Suppressor macrophage (primary cell): ENCODE data around the gene SUGP1.
A peak's percentile ranks its signal among the peaks of the same experiment; 100 is the strongest.
"Not testable (repeated sequence)": the region's sequence is repeated elsewhere in the genome, so short reads cannot be mapped to it uniquely, and the experiment has no call there.

Experiments
- DNase-seq, 4 experiments: peaks; one replicate each; pipeline ENCODE4 v3.0.0-alpha.2; 2020 to 2022

The SUGP1 gene

DNA sequence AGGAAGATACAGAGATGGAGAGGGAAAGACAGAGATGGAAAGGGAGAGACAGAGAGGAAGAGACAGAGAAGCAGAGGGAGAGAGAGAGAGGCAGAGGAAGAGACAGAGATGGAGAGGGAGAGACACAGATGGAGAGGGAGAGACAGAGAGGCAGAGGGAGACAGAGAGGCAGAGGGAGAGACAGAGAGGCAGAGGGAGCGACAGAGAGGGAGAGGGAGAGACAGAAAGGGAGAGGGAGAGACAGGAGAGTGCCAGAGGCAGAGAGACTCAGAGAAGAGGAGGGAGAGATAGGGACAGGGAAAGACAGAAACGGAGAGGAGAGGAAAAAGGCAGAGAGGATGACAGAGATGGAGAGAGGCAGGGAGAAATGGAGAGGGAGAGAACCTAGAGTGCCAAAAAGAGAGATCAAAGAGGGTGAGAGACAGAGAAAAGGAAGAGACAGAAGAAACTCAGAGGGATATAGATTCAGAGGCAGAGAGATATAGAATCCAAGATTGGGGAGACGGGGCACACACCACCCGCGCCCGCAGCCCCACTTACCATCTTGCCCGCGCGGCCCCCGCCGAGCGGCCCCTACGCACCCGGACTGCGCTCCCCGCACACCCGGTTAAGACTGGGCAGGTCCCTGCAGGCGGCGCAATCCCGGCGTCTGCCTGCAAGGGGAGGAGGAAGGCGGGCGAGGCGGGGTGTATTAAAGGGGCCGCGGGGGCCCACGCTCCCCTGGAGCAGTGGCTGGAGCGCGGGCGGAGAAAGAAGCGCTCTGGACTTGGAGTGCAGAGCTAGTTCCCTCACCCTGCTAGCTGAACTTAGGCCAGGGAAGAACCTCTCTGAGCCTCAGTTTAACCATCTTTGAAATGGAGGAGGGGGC is 57.9 kb downstream of the SUGP1 start:
- DNase-seq = peak in 3 of 4 experiments; percentile 16 to 50 (median 27)

GRCh38 chr19:19261350-19262189 is 58.7 kb downstream of the SUGP1 start:
- peak; percentile 44 to 67 (median 62) for DNase-seq

GRCh38 chr19:19260417-19261214 is 59.7 kb downstream of the SUGP1 start:
- no peak for DNase-seq

DNA sequence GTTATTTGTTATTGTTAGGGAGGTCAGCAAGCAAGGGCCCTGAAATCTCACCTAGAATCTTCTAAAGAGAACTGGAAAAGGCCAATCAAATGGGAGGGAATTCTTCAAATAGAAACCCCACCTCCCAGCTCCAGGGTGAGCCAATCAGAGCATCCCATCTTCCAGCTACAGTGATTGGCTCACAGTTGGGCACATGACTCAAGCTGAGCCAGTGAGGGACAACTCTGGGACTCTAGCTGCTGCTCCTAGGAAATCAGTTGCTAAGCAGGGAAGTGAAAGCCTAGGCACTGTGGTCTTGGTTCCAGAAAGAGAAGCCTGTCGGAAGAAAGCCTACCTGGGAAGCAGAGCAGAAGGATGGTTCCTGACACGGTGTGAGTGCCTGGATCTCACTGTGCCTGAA is 60.6 kb downstream of the SUGP1 start:
- DNase-seq = peak; percentile 22 to 57 (median 52)

DNA sequence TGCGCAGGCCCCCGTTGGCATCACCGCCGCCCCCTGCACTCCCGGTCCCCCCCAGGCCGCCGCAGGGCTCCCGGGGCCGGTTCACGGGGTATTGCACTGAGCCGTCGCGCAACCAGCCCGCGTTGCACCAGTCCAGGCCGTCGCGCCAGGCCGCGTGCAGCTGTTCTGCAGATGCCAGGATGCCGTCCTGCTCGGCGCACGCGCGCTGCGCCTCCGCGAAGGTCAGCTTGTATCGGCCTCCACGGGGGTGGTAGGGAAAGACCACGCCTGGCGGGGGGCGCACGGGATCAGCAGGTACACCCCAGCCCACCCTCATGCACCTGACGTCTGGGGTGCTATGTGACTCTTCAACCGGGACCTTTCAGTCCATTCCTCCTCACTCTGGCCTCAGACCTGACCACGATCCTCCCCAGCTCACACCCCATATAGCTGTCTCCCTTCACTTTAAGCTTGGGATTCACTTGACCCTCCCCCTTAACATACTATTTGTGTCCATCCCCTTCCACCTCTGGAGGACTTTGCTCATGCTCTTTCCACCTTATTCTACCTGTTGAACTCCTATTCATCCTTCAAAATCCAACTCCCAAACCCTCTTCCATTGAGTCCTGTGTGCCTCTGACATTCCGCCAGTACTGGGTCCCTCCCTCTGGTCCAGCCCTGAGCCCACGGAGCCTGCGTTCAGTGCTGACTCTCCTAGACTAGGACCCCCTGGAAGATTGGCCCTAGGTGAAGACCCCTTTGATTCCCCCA is 61.5 kb downstream of the SUGP1 start:
- no peak for DNase-seq

- no peak for DNase-seq
Measured at GRCh38 chr19:19257836-19258588, 62.3 kb downstream of the SUGP1 start.

- DNase-seq = no peak
Measured at GRCh38 chr19:19257137-19257536, 63.2 kb downstream of the SUGP1 start.

DNA sequence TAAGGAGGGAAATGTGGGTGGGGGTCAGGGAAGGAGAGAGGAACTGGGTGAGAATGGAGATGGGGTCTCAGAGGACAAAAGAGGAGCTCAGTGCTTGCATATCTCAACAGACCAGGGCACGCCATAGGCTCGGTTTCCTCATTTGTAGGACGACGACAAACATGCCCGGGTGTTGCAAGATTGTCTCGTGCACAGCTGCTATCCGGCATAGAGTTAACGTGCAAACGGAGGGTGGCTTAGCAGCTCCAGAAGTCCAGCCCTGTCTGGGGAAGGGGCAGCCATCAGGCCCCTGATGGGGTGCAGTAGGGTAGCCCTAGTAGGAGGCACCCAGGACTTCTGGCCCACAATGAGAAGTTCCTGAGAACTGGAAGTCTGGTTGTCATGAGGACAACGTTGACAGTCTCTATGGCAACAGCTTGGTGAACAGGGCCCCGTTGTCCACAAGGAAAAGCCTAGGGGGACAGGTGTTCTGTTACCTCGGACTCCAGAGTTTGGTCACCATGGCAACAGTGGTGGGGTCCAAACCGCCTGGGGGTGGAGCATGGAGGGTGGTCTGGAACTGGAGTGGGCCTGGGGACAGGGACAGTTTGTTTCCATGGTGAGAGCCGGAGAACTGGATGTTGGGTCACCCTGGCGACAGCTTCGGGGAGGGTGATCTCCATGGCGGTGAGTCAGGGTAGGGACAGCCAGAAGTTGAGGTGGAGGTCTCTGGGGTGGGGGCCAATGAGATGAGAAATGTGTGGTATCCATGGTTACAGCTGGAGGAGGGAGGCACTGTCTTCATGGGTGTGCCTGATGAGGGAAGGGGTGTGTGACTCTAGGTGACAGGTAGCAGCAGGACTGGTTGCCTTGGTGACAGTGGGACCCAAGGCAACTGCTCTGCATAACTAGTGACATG is 64.0 kb downstream of the SUGP1 start:
- DNase-seq = peak; percentile 40 to 68 (median 56)

DNA sequence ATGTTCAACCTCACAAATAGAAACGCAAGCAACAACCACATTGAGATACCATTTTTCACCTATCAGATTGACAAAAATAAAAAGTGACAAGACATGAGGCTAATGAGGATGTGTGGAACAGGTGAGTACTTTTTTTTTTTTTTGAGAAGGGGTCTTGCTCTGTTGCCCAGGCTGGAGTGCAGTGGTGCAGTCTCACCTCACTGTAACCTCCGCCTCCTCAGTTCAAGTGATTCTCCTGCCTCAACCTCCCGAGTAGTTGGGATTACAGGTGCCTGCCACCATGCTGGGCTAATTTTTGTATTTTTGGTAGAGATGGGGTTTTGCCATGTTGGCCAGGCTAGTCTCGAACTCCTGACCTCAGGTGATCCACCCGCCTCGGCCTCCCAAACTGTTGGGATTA is 66.9 kb downstream of the SUGP1 start:
- not testable (repeated sequence) for DNase-seq

DNA sequence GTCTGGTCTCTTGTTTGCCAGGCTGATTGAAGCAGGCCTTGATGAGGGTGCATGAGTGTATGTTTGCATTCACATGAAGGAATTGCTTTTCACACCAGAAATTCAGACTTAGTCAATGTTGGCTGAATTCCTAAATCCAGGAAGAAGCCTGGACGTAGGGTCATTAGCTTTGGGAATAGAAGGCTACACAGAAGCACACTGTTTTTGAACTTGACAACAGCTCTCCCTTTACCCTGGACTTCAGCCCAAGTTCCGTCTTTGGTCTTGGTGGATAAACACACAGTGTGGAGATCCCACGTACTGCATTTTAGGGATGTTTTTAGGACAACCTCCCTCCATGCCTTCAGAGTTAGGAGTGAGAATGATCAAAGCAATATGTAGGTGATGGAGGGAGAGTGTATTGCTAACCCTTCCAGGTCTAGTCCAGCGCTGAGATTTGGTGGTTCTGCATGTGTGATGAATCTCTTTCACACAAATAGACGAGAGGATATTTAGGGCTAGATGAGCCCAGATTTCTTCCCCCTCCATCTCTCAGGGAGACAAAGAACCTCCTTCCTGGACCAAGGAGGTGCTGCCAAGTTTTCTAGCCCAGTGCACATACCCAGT is 70.0 kb downstream of the SUGP1 start:
- DNase-seq = no peak

DNA sequence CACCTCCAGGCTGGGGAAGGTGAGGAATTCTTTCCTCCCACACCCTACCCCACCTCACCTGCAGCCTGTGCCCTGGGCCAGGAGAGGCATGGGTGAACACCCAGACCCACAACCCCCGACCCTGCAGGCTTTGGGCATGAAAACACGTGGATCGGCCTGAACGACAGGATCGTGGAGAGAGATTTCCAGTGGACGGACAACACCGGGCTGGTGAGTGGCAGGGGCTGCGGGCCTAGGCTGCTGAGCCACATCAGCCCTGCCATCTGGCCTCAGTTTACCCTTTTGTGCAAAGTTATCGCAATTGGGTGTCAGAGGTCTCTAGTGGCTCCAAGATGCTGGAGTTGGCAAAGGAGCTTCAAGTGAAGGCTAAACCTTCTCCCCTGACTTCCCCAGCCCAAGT is 79.8 kb downstream of the SUGP1 start:
- no peak for DNase-seq

DNA sequence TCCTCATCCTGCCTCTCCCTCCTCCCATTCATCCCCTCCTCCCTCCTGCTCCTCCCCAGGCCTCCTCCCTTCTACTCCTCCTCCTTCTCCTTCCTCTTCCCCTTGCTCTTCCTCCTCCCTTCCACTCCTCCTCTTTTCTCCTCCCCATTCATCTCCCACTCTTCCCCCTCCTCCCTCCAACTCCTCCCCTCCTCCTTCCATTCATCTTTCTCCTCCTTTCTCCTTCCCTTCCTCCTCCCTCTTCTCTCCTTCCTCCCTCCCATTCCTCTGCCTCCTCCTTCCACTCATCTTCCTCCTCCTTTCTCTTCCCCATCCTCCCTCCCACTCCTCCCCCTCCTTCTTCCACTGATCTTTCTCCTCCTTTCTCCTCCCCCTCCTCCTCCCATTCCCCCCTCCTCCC is 80.6 kb downstream of the SUGP1 start:
- DNase-seq = no peak

- no peak for DNase-seq
Measured at GRCh38 chr19:19238126-19238894, 82.0 kb downstream of the SUGP1 start.

GRCh38 chr19:19236173-19236572 is 84.1 kb downstream of the SUGP1 start:
- DNase-seq = no peak

GRCh38 chr19:19234220-19234816 is 86.0 kb downstream of the SUGP1 start:
- DNase-seq = no peak

DNA sequence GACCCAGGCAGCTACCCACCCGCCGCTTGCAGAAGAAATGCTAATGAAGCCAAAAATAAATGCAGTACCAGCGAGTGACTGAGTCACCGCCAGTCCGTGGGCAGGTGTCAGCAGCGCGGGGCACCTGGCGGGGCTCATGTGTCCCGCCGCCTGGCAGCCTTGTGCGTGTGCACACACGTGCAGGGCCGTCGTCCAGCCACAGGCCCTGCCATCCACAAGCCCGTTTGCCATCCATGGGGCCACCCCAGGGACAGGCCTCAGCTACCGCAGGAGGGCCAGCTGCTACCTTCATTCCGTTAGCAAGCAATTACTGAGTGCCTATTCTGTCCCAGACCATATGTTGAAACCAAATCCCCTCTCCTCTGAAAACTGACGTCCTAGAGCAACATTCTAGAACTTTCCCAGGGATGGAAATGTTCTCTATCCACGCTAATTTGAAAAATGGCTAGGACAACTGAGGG is 88.0 kb downstream of the SUGP1 start:
- no peak for DNase-seq

- DNase-seq = no peak
Measured at GRCh38 chr19:19230999-19231398, 89.3 kb downstream of the SUGP1 start.

- DNase-seq = no peak
Measured at GRCh38 chr19:19229701-19230100, 90.6 kb downstream of the SUGP1 start.
